HEK293 (cell line): Measurements from ENCODE around the gene MAP3K13.

Source experiments
- CTCF ChIA-PET: fragments of 350-600 bp; formaldehyde crosslinking; extraction: SDS; loops from one replicate; lab custom pipeline; 2021; ENCODE audit warnings: antibody characterized with exemption; lab: Yijun Ruan, JAX
- POLR2A ChIA-PET: fragments of 300-600 bp; formaldehyde crosslinking; extraction: SDS; loops from one replicate; lab custom pipeline; 2020; ENCODE audit warnings: antibody characterized with exemption, inconsistent platforms; lab: Yijun Ruan, JAX
- H3K27ac ChIP-seq: fragments of 200-500 bp; sonication (Bioruptor generic); 2 replicates; pipeline ENCODE4 v1.5.1; 2014; ENCODE audit warnings: low read depth, low read length, control low read depth, inconsistent platforms; ENCODE audit errors: extremely low read depth
- H3K36me3 ChIP-seq, 2 experiments: fragments of 200-500 bp in 1 of 2; sonication (Bioruptor generic) in 1 of 2; 1 replicate in 1 of 2; 2 replicates in 1 of 2; pipeline ENCODE4 v1.5.1; 2014 to 2017; ENCODE audit warnings: inconsistent platforms in 2 of 2, low read length in 2 of 2; ENCODE audit not compliant: control insufficient read depth in 2 of 2, insufficient read depth in 1 of 2
- H3K4me1 ChIP-seq: fragments of 200-500 bp; sonication (Bioruptor generic); 2 replicates; pipeline ENCODE4 v1.5.1; 2014; ENCODE audit warnings: mild to moderate bottlenecking, low read length, inconsistent platforms; ENCODE audit not compliant: control insufficient read depth, insufficient read depth
- H3K4me3 ChIP-seq: 2 replicates; pipeline ENCODE4 v1.5.1; 2011; ENCODE audit warnings: low read depth, mild to moderate bottlenecking, control low read depth, low read length, moderate library complexity
- H3K9me3 ChIP-seq: fragments of 200-500 bp; sonication (Bioruptor generic); 2 replicates; pipeline ENCODE4 v1.5.1; 2014; ENCODE audit warnings: low read depth, low read length, inconsistent platforms; ENCODE audit not compliant: control insufficient read depth, insufficient read depth
- GLIS2 ChIP-seq: fragments of 450-650 bp; formaldehyde crosslinking; IDR thresholded peaks from 2 replicates; pipeline ENCODE4 v1.5.1; 2016; ENCODE audit warnings: missing biosample characterization, missing genetic modification characterization
- HOXC10 ChIP-seq: sonication (generic); formaldehyde crosslinking; IDR thresholded peaks from 2 replicates; pipeline ENCODE4 v1.8.1; 2023; ENCODE audit warnings: mild to moderate bottlenecking, missing genetic modification reagents
- HOXD13 ChIP-seq: sonication (generic); formaldehyde crosslinking; IDR thresholded peaks from 2 replicates; pipeline ENCODE4 v1.8.0; 2022; ENCODE audit warnings: missing genetic modification reagents, borderline replicate concordance
- PRDM1 ChIP-seq: fragments of 450-650 bp; formaldehyde crosslinking; IDR thresholded peaks from 2 replicates; pipeline ENCODE4; 2016; ENCODE audit warnings: missing biosample characterization, missing genetic modification characterization
- TCF7L2 ChIP-seq: IDR thresholded peaks from 2 replicates; pipeline ENCODE4 v1.6.1; 2011; ENCODE audit warnings: low read depth, mild to moderate bottlenecking, inconsistent platforms, low read length, moderate library complexity, borderline replicate concordance
- ZNF174 ChIP-seq: fragments of 450-650 bp; formaldehyde crosslinking; IDR thresholded peaks from 2 replicates; pipeline ENCODE4 v1.5.0; 2017; ENCODE audit warnings: missing biosample characterization, mild to moderate bottlenecking, missing genetic modification characterization
- ZNF19 ChIP-seq: fragments of 450-650 bp; formaldehyde crosslinking; IDR thresholded peaks from 2 replicates; pipeline ENCODE4; 2016; ENCODE audit warnings: missing biosample characterization, missing genetic modification characterization, low read depth
- ZNF311 ChIP-seq: fragments of 450-650 bp; formaldehyde crosslinking; IDR thresholded peaks from 2 replicates; pipeline ENCODE4 v1.5.1; 2017; ENCODE audit warnings: missing biosample characterization, missing genetic modification characterization, borderline replicate concordance
- ZNF341 ChIP-seq: fragments of 450-650 bp; formaldehyde crosslinking; IDR thresholded peaks from 2 replicates; pipeline ENCODE4; 2016; ENCODE audit warnings: low read depth, missing biosample characterization, missing genetic modification characterization
- ZNF354C ChIP-seq: fragments of 450-650 bp; formaldehyde crosslinking; IDR thresholded peaks from 2 replicates; pipeline ENCODE4 v1.5.1; 2016; ENCODE audit warnings: missing biosample characterization, missing genetic modification characterization, low read depth, borderline replicate concordance
- ZNF37A ChIP-seq: fragments of 450-650 bp; IDR thresholded peaks from 2 replicates; pipeline ENCODE4 v1.5.1; 2018; ENCODE audit warnings: missing biosample characterization, missing genetic modification characterization
- ZNF530 ChIP-seq: fragments of 450-650 bp; formaldehyde crosslinking; IDR thresholded peaks from 2 replicates; pipeline ENCODE4 v1.5.1; 2016; ENCODE audit warnings: low read depth, missing biosample characterization, missing genetic modification characterization
- ZNF548 ChIP-seq: fragments of 450-650 bp; formaldehyde crosslinking; IDR thresholded peaks from 2 replicates; pipeline ENCODE4 v1.5.1; 2016; ENCODE audit warnings: missing biosample characterization, missing genetic modification characterization
- ZNF549 ChIP-seq: fragments of 450-650 bp; IDR thresholded peaks from 2 replicates; pipeline ENCODE4 v1.5.1; 2018; ENCODE audit warnings: missing biosample characterization, missing genetic modification characterization, mild to moderate bottlenecking, inconsistent platforms, moderate library complexity
- ZNF596 ChIP-seq: fragments of 450-650 bp; IDR thresholded peaks from 2 replicates; pipeline ENCODE4 v1.5.0; 2018; ENCODE audit warnings: missing biosample characterization, mild to moderate bottlenecking, missing genetic modification characterization, moderate library complexity
- ZNF629 ChIP-seq: fragments of 450-650 bp; formaldehyde crosslinking; IDR thresholded peaks from 2 replicates; pipeline ENCODE4 v1.5.1; 2017; ENCODE audit warnings: missing biosample characterization, missing genetic modification characterization
- ZNF747 ChIP-seq: fragments of 450-650 bp; formaldehyde crosslinking; IDR thresholded peaks from 2 replicates; pipeline ENCODE4 v1.5.1; 2016; ENCODE audit warnings: missing biosample characterization, missing genetic modification characterization
- ZNF76 ChIP-seq: fragments of 450-650 bp; formaldehyde crosslinking; IDR thresholded peaks from 2 replicates; pipeline ENCODE4; 2016; ENCODE audit warnings: low read depth, missing biosample characterization, missing genetic modification characterization, borderline replicate concordance
- ZNF768 ChIP-seq: fragments of 450-650 bp; formaldehyde crosslinking; IDR thresholded peaks from 2 replicates; pipeline ENCODE4 v1.5.1; 2018; ENCODE audit warnings: missing biosample characterization, mild to moderate bottlenecking, missing genetic modification characterization
- ZXDB ChIP-seq: fragments of 450-650 bp; formaldehyde crosslinking; IDR thresholded peaks from 2 replicates; pipeline ENCODE4 v1.5.1; 2016; ENCODE audit warnings: missing biosample characterization, missing genetic modification characterization
- TF ChIP-seq, protein P1 (sequence below): fragments of 450-650 bp; formaldehyde crosslinking; IDR thresholded peaks from 2 replicates; pipeline ENCODE4 v1.5.1; 2017; ENCODE audit warnings: missing biosample characterization, mild to moderate bottlenecking, missing genetic modification characterization, moderate library complexity
- TF ChIP-seq, protein P2 (sequence below): fragments of 450-650 bp; formaldehyde crosslinking; IDR thresholded peaks from 2 replicates; pipeline ENCODE4 v1.5.1; 2016; ENCODE audit warnings: missing biosample characterization, missing genetic modification characterization
- TF ChIP-seq, protein P3 (sequence below): fragments of 450-650 bp; formaldehyde crosslinking; conservative IDR thresholded peaks from 2 replicates; pipeline ENCODE4 v1.5.1; 2016; ENCODE audit warnings: low read depth, missing biosample characterization, missing genetic modification characterization
- TF ChIP-seq, protein P4 (sequence below): fragments of 450-650 bp; IDR thresholded peaks from 2 replicates; pipeline ENCODE4 v1.5.1; 2018; ENCODE audit warnings: missing biosample characterization, mild to moderate bottlenecking, missing genetic modification characterization
- TF ChIP-seq, protein P5 (sequence below): IDR thresholded peaks from 2 replicates; pipeline ENCODE4 v1.6.1; 2011; ENCODE audit warnings: mild to moderate bottlenecking, low read depth, low read length, borderline replicate concordance

MAP3K13 gene

DNA sequence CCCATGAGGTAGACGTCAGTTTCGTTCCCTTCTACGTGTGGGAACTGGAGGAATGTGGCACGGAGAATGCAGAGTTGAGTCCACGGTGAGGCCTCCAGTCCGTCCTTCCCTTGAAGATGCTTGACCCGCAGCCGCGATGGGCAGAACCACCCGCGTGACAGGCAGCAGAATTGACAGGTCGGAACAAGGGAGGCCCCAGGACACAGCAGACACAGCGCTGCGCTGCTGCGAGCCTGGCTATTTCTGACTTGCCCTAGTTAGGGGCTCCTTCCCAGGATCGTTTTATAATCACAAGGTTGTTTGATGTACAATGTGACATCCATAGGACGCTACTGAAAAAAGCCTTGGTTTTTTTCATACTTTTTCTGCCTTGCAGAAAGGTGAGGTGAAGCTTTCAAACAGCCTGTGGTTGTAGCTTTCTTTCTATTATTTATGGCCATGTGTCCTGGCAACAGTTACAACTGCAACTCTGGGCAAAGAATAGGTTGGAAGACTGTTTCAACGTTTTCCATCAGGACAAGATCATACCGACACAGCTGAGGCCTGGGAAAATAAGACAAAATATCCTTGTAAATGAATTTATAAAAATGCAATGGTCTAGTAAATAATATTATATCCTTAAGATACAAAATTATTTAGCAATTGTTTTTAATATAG, 145.5 kb downstream of the MAP3K13 start:
- no peak overlapping the region for H3K27ac ChIP-seq
- no peaks in the 10 kb centered on the region for H3K36me3 ChIP-seq
- H3K4me3 ChIP-seq: no peak overlapping the region
- TF ChIP-seq ZNF174 (tag by site-specific recombination) (no peak), ZNF548 (no peak), ZNF747 (tag by site-specific recombination) (no peak), ZXDB (tag by site-specific recombination) (no peak), ZNF341 (tag by site-specific recombination) (no peak), ZNF596 (tag by site-specific recombination) (no peak), ZNF549 (tag by site-specific recombination) (no peak), GLIS2 (no peak)
- TF ChIP-seq, protein P1, sequence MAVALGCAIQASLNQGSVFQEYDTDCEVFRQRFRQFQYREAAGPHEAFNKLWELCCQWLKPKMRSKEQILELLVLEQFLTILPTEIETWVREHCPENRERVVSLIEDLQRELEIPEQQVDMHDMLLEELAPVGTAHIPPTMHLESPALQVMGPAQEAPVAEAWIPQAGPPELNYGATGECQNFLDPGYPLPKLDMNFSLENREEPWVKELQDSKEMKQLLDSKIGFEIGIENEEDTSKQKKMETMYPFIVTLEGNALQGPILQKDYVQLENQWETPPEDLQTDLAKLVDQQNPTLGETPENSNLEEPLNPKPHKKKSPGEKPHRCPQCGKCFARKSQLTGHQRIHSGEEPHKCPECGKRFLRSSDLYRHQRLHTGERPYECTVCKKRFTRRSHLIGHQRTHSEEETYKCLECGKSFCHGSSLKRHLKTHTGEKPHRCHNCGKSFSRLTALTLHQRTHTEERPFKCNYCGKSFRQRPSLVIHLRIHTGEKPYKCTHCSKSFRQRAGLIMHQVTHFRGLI: no peak
- TF ChIP-seq, protein P2, sequence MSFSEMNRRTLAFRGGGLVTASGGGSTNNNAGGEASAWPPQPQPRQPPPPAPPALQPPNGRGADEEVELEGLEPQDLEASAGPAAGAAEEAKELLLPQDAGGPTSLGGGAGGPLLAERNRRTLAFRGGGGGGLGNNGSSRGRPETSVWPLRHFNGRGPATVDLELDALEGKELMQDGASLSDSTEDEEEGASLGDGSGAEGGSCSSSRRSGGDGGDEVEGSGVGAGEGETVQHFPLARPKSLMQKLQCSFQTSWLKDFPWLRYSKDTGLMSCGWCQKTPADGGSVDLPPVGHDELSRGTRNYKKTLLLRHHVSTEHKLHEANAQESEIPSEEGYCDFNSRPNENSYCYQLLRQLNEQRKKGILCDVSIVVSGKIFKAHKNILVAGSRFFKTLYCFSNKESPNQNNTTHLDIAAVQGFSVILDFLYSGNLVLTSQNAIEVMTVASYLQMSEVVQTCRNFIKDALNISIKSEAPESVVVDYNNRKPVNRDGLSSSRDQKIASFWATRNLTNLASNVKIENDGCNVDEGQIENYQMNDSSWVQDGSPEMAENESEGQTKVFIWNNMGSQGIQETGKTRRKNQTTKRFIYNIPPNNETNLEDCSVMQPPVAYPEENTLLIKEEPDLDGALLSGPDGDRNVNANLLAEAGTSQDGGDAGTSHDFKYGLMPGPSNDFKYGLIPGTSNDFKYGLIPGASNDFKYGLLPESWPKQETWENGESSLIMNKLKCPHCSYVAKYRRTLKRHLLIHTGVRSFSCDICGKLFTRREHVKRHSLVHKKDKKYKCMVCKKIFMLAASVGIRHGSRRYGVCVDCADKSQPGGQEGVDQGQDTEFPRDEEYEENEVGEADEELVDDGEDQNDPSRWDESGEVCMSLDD (tag by site-specific recombination): no peak
- ChIA-PET CTCF (no interaction called here), POLR2A (no interaction called here)
- H3K9me3 ChIP-seq: no peaks in the 10 kb centered on the region
- no peaks in the 10 kb centered on the region for H3K4me1 ChIP-seq

DNA sequence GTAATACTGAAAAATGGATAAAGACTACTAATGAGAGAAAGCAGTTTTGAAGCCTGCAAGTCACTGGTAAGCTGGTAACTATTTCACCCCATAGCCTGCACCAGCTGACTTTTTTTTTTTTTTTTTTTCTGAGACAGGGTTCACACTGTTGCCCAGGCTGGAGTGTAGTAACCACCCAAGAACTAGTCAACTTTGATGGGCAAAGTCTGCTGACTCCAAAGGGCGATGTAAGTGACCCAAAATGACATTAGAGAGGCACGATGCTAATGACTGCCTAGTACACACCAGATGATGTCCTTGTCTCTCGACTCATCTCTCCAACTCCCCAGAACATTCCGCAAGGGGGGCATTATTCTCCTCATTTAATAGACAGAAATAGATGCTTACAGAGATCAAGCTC, 148.8 kb downstream of the MAP3K13 start:
- CTCF ChIA-PET: interaction anchor here (0.6 kb wide), 1 partner anchor 106 kb away, joined by 3 read pairs; no protein-coding TSS in a partner anchor
- TF ChIP-seq ZNF629 (tag by site-specific recombination): no peak
- TF ChIP-seq, protein P3, sequence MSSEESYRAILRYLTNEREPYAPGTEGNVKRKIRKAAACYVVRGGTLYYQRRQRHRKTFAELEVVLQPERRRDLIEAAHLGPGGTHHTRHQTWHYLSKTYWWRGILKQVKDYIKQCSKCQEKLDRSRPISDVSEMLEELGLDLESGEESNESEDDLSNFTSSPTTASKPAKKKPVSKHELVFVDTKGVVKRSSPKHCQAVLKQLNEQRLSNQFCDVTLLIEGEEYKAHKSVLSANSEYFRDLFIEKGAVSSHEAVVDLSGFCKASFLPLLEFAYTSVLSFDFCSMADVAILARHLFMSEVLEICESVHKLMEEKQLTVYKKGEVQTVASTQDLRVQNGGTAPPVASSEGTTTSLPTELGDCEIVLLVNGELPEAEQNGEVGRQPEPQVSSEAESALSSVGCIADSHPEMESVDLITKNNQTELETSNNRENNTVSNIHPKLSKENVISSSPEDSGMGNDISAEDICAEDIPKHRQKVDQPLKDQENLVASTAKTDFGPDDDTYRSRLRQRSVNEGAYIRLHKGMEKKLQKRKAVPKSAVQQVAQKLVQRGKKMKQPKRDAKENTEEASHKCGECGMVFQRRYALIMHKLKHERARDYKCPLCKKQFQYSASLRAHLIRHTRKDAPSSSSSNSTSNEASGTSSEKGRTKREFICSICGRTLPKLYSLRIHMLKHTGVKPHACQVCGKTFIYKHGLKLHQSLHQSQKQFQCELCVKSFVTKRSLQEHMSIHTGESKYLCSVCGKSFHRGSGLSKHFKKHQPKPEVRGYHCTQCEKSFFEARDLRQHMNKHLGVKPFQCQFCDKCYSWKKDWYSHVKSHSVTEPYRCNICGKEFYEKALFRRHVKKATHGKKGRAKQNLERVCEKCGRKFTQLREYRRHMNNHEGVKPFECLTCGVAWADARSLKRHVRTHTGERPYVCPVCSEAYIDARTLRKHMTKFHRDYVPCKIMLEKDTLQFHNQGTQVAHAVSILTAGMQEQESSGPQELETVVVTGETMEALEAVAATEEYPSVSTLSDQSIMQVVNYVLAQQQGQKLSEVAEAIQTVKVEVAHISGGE: no peak
- no peak for TF ChIP-seq HOXC10 (CRISPR knock-in tag)
- TF ChIP-seq ZNF174 (tag by site-specific recombination): no peak
- TF ChIP-seq ZNF311 (tag by site-specific recombination): no peak
- TF ChIP-seq, protein P4, sequence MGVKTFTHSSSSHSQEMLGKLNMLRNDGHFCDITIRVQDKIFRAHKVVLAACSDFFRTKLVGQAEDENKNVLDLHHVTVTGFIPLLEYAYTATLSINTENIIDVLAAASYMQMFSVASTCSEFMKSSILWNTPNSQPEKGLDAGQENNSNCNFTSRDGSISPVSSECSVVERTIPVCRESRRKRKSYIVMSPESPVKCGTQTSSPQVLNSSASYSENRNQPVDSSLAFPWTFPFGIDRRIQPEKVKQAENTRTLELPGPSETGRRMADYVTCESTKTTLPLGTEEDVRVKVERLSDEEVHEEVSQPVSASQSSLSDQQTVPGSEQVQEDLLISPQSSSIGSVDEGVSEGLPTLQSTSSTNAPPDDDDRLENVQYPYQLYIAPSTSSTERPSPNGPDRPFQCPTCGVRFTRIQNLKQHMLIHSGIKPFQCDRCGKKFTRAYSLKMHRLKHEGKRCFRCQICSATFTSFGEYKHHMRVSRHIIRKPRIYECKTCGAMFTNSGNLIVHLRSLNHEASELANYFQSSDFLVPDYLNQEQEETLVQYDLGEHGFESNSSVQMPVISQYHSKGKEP (tag by site-specific recombination): no peak
- no peak for TF ChIP-seq TCF7L2
- TF ChIP-seq ZNF19 (tag by site-specific recombination): no peak
- TF ChIP-seq, protein P5, sequence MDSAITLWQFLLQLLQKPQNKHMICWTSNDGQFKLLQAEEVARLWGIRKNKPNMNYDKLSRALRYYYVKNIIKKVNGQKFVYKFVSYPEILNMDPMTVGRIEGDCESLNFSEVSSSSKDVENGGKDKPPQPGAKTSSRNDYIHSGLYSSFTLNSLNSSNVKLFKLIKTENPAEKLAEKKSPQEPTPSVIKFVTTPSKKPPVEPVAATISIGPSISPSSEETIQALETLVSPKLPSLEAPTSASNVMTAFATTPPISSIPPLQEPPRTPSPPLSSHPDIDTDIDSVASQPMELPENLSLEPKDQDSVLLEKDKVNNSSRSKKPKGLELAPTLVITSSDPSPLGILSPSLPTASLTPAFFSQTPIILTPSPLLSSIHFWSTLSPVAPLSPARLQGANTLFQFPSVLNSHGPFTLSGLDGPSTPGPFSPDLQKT: no peak
- TF ChIP-seq ZNF530 (tag by site-specific recombination): no peak
- TF ChIP-seq ZNF37A: no peak
- no peak for TF ChIP-seq ZNF354C (tag by site-specific recombination)
- no peak for TF ChIP-seq HOXD13
- no peak for TF ChIP-seq ZNF768 (tag by site-specific recombination)
- no peak for TF ChIP-seq GLIS2
- no peak for TF ChIP-seq ZNF76 (tag by site-specific recombination)
- no peak for TF ChIP-seq PRDM1 (tag by site-specific recombination)

More for the DNA sequence above, 148.8 kb downstream of the MAP3K13 start:
- Histone ChIP-seq H3K4me1 (no peaks in the 10 kb centered on the region), H3K36me3 (no peaks in the 10 kb centered on the region), H3K27ac (no peak overlapping the region), H3K9me3 (no peaks in the 10 kb centered on the region), H3K4me3 (no peak overlapping the region)
- POLR2A ChIA-PET: no interaction called here
